Endodermal cell (in vitro differentiated cells): ENCODE measurements around the gene PLEKHJ1. TPM values are rescaled to one million over a fixed set of nuclear protein-coding genes. Genes with fewer than 3 reads are reported as not detected.

Experiments used
- DNase-seq: peaks from one replicate; pipeline ENCODE4 v3.0.0-alpha.2; 2017
- H3K27ac ChIP-seq: 2 replicates; pipeline ENCODE4 v1.5.1; 2013; ENCODE audit warnings: mild to moderate bottlenecking, low read depth, low read length, moderate library complexity
- H3K27me3 ChIP-seq: 2 replicates; pipeline ENCODE4 v1.6.1; 2013; ENCODE audit warnings: mild to moderate bottlenecking, low read length, moderate library complexity; ENCODE audit not compliant: insufficient read depth, control insufficient read depth, poor library complexity, severe bottlenecking
- H3K36me3 ChIP-seq: 2 replicates; pipeline ENCODE4 v1.7.0; 2013; ENCODE audit warnings: mild to moderate bottlenecking, low read length, moderate library complexity; ENCODE audit not compliant: control insufficient read depth, insufficient read depth
- H3K4me1 ChIP-seq: one replicate; pipeline ENCODE4 v1.7.0; 2013; ENCODE audit warnings: low read length; ENCODE audit not compliant: control insufficient read depth, insufficient read depth
- H3K4me3 ChIP-seq: 2 replicates; pipeline ENCODE4 v1.5.1; 2013; ENCODE audit warnings: mild to moderate bottlenecking, low read length, moderate library complexity
- H3K9ac ChIP-seq: 2 replicates; pipeline ENCODE4 v1.6.1; 2013; ENCODE audit warnings: mild to moderate bottlenecking, low read length, moderate library complexity; ENCODE audit not compliant: poor library complexity, severe bottlenecking; ENCODE audit errors: extremely low read depth
- H3K9me3 ChIP-seq: 2 replicates; pipeline ENCODE4 v1.6.1; 2013; ENCODE audit warnings: mild to moderate bottlenecking, low read length, moderate library complexity; ENCODE audit not compliant: control insufficient read depth
- H3K27ac Mint-ChIP-seq: 2 replicates; pipeline ENCODE4 v1.8.0; 2020; ENCODE audit warnings: mixed read lengths
- H3K27me3 Mint-ChIP-seq: 2 replicates; pipeline ENCODE4 v1.8.0; 2021; ENCODE audit warnings: mild to moderate bottlenecking, mixed read lengths; ENCODE audit not compliant: insufficient read depth
- H3K36me3 Mint-ChIP-seq: 2 replicates; pipeline ENCODE4 v1.8.0; 2020; ENCODE audit warnings: low read depth, mixed read lengths
- H3K4me1 Mint-ChIP-seq: 2 replicates; pipeline ENCODE4 v1.8.0; 2020; ENCODE audit warnings: mixed read lengths
- H3K4me3 Mint-ChIP-seq: 2 replicates; pipeline ENCODE4 v1.8.0; 2020; ENCODE audit warnings: mild to moderate bottlenecking, moderate library complexity, mixed read lengths
- H3K9me3 Mint-ChIP-seq: 2 replicates; pipeline ENCODE4 v1.8.0; 2020; ENCODE audit warnings: mild to moderate bottlenecking, mixed read lengths
- WGBS, 2 experiments: methylation state at CpG; one replicate each; pipeline versions ENCODE4 v1.1.5 to v1.1.7; 2013; ENCODE audit warnings: missing lambda C conversion rate in 2 of 2, mixed read lengths in 1 of 2; ENCODE audit not compliant: insufficient coverage in 1 of 2, insufficient read length in 1 of 2; 5-methylcytosine and 5-hydroxymethylcytosine counted together
- total RNA-seq, 2 donors: library from RNA; stranded (reverse); fragmentation: NEBNext Ultra II Directional in 1 of 2; extraction: Animal tissue kit (Norgen Biotek cat#: 25700) in 1 of 2; gene quantifications; 2 replicates in 1 of 2; 3 replicates in 1 of 2; pipeline ENCODE4 v1.2.1, GENCODE V29; 2021
- TF ChIP-seq, protein P1 (sequence below): fragments of 200-600 bp; sonication (generic); conservative IDR thresholded peaks from 2 replicates; pipeline ENCODE4 v1.5.0; 2021; ENCODE audit warnings: antibody characterized with exemption, mild to moderate bottlenecking

Gene PLEKHJ1
- total RNA-seq, 2 donors from 2014 or later: 146 to 192 TPM

DNA sequence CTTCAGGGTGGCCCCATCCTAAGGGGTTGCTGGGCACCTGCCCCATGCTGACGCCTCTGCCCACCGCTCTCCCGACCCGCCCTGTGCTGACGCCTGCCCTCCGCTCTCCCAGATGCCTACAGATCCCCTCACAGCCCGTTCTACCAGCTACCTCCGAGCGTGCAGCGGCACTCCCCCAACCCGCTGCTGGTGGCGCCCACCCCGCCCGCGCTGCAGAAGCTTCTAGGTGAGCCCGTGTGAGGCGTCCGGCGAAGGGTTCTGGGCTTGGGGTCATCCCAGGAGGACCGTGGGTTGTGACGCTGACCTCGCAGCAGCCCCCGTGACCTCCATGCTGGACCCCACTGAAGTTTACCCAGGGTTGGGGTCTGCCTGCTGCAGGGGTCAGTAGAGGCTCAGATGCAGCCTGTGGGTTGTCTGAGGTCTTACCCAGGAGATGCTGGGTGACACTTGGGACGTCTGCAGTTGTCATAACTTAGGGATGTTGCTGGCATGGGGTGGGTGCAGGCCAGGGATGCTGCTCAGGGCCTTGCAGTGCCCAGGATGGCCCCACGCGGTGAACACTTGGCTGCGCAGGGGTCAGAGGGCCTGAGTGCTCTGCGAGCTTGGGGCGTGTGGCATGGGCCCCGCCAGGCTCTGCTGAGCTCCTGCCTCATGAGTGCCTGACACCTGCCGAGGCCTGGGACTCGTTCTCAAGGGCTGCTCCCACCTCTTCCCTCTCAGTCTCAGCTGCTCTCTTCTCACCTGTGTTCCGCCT, 25.0 kb downstream of the PLEKHJ1 start:
- WGBS, 2 experiments: 96 to 97% methylated on average over 29 to 33 of the region's 33 CpGs
- TF ChIP-seq, protein P1, sequence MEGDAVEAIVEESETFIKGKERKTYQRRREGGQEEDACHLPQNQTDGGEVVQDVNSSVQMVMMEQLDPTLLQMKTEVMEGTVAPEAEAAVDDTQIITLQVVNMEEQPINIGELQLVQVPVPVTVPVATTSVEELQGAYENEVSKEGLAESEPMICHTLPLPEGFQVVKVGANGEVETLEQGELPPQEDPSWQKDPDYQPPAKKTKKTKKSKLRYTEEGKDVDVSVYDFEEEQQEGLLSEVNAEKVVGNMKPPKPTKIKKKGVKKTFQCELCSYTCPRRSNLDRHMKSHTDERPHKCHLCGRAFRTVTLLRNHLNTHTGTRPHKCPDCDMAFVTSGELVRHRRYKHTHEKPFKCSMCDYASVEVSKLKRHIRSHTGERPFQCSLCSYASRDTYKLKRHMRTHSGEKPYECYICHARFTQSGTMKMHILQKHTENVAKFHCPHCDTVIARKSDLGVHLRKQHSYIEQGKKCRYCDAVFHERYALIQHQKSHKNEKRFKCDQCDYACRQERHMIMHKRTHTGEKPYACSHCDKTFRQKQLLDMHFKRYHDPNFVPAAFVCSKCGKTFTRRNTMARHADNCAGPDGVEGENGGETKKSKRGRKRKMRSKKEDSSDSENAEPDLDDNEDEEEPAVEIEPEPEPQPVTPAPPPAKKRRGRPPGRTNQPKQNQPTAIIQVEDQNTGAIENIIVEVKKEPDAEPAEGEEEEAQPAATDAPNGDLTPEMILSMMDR: no peak
- Mint-ChIP-seq H3K27ac (peak overlapping the region; percentile 65), H3K4me1 (no peaks in the 10 kb centered on the region), H3K4me3 (no peak overlapping the region), H3K27me3 (no peaks in the 10 kb centered on the region), H3K9me3 (no peaks in the 10 kb centered on the region), H3K36me3 (peaks cover 29% of the 10 kb centered on the region)
- peaks cover 34% of the 10 kb centered on the region for H3K36me3 ChIP-seq
- H3K4me1 ChIP-seq: no peaks in the 10 kb centered on the region
- H3K27ac ChIP-seq: no peak overlapping the region
- DNase-seq: no peak
- H3K9me3 ChIP-seq: no peaks in the 10 kb centered on the region
- no peaks in the 10 kb centered on the region for H3K27me3 ChIP-seq
- H3K4me3 ChIP-seq: no peak overlapping the region
- no peak overlapping the region for H3K9ac ChIP-seq

DNA sequence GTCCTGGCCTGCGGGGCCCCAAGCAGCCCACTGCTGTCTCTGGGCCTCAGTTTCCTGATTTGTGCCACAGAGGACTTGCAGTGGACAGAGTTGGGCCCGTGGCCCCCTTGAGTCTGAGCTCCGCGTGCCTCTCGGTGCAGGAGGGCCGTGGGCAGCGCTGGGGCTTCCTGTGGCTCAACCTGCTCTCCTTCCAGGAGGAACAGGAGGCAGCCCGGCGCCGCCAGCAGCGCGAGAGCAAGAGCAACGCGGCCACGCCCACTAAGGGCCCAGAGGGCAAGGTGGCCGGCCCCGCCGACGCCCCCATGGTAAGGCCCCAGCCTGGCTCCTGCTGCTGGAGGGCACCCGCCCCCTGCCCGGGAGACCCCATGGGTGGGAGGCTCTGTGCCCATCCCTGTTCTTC, 25.9 kb downstream of the PLEKHJ1 start:
- H3K9ac ChIP-seq: no peak overlapping the region
- Mint-ChIP-seq H3K27me3 (no peaks in the 10 kb centered on the region), H3K4me3 (no peak overlapping the region), H3K9me3 (no peaks in the 10 kb centered on the region), H3K27ac (no peak overlapping the region), H3K36me3 (peaks cover 25% of the 10 kb centered on the region), H3K4me1 (no peaks in the 10 kb centered on the region)
- H3K4me1 ChIP-seq: no peaks in the 10 kb centered on the region
- TF ChIP-seq, protein P1: no peak
- no peaks in the 10 kb centered on the region for H3K9me3 ChIP-seq
- no peak overlapping the region for H3K4me3 ChIP-seq
- no peaks in the 10 kb centered on the region for H3K27me3 ChIP-seq
- WGBS, 2 experiments: 94 to 99% methylated on average over 7 to 21 of the region's 21 CpGs
- H3K27ac ChIP-seq: no peak overlapping the region
- no peak for DNase-seq
- H3K36me3 ChIP-seq: peaks cover 25% of the 10 kb centered on the region

DNA sequence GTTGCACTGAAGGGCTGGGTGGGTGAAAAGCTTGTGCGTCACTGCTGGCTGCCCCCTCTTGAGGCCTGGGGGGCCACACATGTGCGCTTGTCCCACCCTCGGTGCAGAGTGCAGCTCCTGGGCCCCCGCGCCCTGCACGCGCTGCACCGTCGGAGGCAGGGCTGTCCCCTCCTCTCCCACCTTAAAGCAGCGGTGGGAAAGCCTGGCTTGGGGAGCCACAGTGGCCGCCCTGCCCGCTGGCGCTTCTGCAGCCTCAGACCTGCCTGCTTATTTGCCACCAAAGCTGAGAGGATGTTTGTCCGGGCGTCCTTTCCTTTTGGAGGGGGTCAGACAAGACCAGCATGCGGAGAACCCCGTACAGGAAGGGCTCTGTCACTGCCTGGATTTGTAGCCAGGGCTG, 26.7 kb downstream of the PLEKHJ1 start:
- Mint-ChIP-seq H3K9me3 (no peaks in the 10 kb centered on the region), H3K27ac (no peak overlapping the region), H3K4me3 (no peak overlapping the region), H3K4me1 (no peaks in the 10 kb centered on the region), H3K36me3 (peaks cover 28% of the 10 kb centered on the region), H3K27me3 (no peaks in the 10 kb centered on the region)
- TF ChIP-seq, protein P1: no peak
- H3K27me3 ChIP-seq: no peaks in the 10 kb centered on the region
- no peak overlapping the region for H3K9ac ChIP-seq
- H3K9me3 ChIP-seq: no peaks in the 10 kb centered on the region
- no peaks in the 10 kb centered on the region for H3K4me1 ChIP-seq
- no peak overlapping the region for H3K27ac ChIP-seq
- H3K36me3 ChIP-seq: peaks cover 29% of the 10 kb centered on the region
- WGBS, 2 experiments: 97% methylated on average over 12 to 17 of the region's 17 CpGs
- no peak overlapping the region for H3K4me3 ChIP-seq
- no peak for DNase-seq
